PFSK-1 (cell line): Measurements from ENCODE around the gene SNX32.

ENCODE experiments used
- FOXP2 ChIP-seq: optimal IDR thresholded peaks from 2 replicates; pipeline ENCODE3; 2011; ENCODE audit warnings: borderline replicate concordance, control low read depth, inconsistent platforms; ENCODE audit not compliant: insufficient read depth; ENCODE audit errors: extremely low read length, extremely low read depth
- POLR2AphosphoS5 ChIP-seq: IDR thresholded peaks from 2 replicates; pipeline ENCODE4 v1.6.1; 2012; ENCODE audit warnings: low read depth, mild to moderate bottlenecking, control low read depth, low read length, moderate library complexity
- REST ChIP-seq, 2 experiments: IDR thresholded peaks; 2 replicates each; pipeline versions ENCODE4 v1.6.1 to v1.8.0; 2011 to 2012; ENCODE audit warnings: low read depth in 2 of 2, low read length in 2 of 2, control low read depth in 1 of 2, inconsistent platforms in 1 of 2, mild to moderate bottlenecking in 1 of 2, moderate library complexity in 1 of 2; ENCODE audit not compliant: insufficient read depth in 1 of 2
- SIN3A ChIP-seq: IDR thresholded peaks from 2 replicates; pipeline ENCODE4 v1.6.1; 2012; ENCODE audit warnings: mild to moderate bottlenecking, low read length, moderate library complexity, borderline replicate concordance; ENCODE audit not compliant: insufficient read depth
- TAF1 ChIP-seq: IDR thresholded peaks from 2 replicates; pipeline ENCODE4 v1.6.1; 2012; ENCODE audit warnings: low read length, control low read depth, borderline replicate concordance; ENCODE audit not compliant: insufficient read depth

DNA sequence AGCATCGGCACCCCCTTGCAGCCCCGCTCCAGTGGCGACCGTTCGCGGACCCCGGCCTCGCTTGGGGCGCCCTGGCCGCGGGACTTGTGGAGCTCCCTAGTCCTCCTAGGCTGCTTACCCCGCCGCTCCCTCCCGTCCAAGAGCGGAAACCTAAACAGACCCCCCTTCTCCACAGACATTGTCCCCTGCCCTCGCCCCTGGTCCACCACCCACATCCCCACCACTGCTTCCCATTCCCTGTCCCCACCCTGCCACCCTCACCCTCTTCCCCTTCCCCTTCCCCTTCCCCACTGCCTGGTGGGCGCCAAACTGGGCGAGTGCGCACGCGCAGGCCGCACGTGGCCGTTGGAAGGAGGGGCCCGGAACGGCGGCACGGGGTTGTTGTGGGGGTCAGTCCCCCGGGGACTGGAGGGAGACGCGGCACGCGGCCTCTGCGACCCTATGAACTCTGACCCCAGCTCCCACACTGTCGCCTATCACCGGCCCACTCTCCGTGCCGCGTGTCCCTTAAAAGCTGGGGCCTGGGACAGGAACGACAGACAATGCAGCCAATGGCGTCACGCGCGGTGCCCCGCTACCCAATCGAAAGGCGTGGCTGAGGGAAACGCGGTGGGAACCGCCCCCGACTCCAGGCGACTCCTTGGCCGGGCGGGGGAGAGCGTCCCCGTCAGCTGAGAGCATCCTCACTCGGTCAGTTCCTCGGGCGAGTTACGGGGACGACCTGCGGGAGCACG is at the start of gene SNX32:
- no peak for TF ChIP-seq REST (IDR thresholded peaks at IDR 0.05; ENCODE audit: insufficient read depth in 1 of 2, low read depth in 2 of 2, low read length in 2 of 2)
- no peak for TF ChIP-seq POLR2AphosphoS5
- TF ChIP-seq SIN3A, result no peak
- TF ChIP-seq FOXP2, result no peak
- no peak for TF ChIP-seq TAF1
